Esophagus muscularis mucosa (tissue), 3 donors: ENCODE results near the gene NBAS.

Source experiments
- POLR2A ChIP-seq: fragments of 450-650 bp; IDR thresholded peaks from one replicate; pipeline ENCODE4 v1.6.1; 2017; ENCODE audit warnings: antibody characterized with exemption, moderate library complexity, mild to moderate bottlenecking, low read depth
- POLR2AphosphoS5 ChIP-seq, 2 donors: sonication (generic); formaldehyde crosslinking; IDR thresholded peaks; one replicate each; pipeline ENCODE4 v1.6.1; 2017; ENCODE audit warnings: antibody characterized with exemption in 2 of 2
- TF ChIP-seq, protein P1 (sequence below), 3 experiments: fragments of 200-600 bp in 2 of 3; fragments of 450-650 bp in 1 of 3; sonication (generic) in 2 of 3; IDR thresholded peaks; one replicate each; pipeline ENCODE4 v1.5.1; 2017 to 2019; ENCODE audit warnings: antibody characterized with exemption in 3 of 3, mild to moderate bottlenecking in 2 of 3, moderate library complexity in 1 of 3

DNA sequence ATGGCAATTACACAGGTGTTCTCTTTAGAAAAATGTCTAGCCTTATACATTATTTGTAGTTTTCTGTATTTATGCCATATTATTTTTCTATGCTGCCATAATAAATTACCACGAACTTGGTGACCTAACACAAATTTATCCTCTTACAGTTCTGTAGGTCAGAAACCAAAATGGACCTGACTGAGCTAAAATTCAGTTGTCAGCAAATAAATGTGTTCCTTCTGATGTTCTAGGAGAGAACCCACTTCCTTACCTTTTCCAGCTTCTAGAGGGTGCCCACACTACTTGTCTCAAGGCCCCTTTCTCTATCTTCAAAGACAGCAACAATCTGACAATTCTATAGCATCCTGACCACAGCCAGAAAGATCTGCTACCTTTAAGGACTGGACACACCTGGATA is 153.5 kb downstream of the NBAS start:
- TF ChIP-seq, protein P1, sequence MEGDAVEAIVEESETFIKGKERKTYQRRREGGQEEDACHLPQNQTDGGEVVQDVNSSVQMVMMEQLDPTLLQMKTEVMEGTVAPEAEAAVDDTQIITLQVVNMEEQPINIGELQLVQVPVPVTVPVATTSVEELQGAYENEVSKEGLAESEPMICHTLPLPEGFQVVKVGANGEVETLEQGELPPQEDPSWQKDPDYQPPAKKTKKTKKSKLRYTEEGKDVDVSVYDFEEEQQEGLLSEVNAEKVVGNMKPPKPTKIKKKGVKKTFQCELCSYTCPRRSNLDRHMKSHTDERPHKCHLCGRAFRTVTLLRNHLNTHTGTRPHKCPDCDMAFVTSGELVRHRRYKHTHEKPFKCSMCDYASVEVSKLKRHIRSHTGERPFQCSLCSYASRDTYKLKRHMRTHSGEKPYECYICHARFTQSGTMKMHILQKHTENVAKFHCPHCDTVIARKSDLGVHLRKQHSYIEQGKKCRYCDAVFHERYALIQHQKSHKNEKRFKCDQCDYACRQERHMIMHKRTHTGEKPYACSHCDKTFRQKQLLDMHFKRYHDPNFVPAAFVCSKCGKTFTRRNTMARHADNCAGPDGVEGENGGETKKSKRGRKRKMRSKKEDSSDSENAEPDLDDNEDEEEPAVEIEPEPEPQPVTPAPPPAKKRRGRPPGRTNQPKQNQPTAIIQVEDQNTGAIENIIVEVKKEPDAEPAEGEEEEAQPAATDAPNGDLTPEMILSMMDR (IDR thresholded peaks at IDR 0.05): no peak
- TF ChIP-seq POLR2A (no peak), POLR2AphosphoS5 (IDR thresholded peaks at IDR 0.05) (no peak)
